ENCODE measurements around the gene JAM3. TPM values are rescaled to one million over a fixed set of nuclear protein-coding genes. Genes with fewer than 3 reads are reported as not detected.

JAM3 gene
- total RNA-seq, 1 experiment from 2014 or later = 45.4 TPM

- Histone ChIP-seq H3K36me3 (ENCODE audit: control insufficient read depth, insufficient read depth, low read length) (no peaks in the 10 kb centered on the region), H3K4me1 (ENCODE audit: control insufficient read depth, insufficient read depth, low read length) (peaks cover 6% of the 10 kb centered on the region; the same call in 1 of the 2 replicates), H3K27ac (ENCODE audit: low read length) (no peak overlapping the region), H3K4me3 (ENCODE audit: low read depth in 2 of 2, low read length in 2 of 2) (no peak overlapping the region), H3K9me3 (ENCODE audit: control insufficient read depth, insufficient read depth, low read depth, low read length) (no peaks in the 10 kb centered on the region), H3K27me3 (ENCODE audit: control insufficient read depth, insufficient read depth, low read length) (no peaks in the 10 kb centered on the region)
- intact Hi-C loops (cut with micrococcal nuclease; ENCODE audit: unreplicated experiment) = loop anchor here (5.0 kb wide), 1 partner anchor 44 kb away; no protein-coding TSS in a partner anchor
- TF ChIP-seq TCF7L2 (IDR thresholded peaks at IDR 0.05; ENCODE audit: low read depth, low read length) (no peak), POLR2AphosphoS5 (IDR thresholded peaks at IDR 0.05; ENCODE audit: low read depth, low read length) (no peak), SIN3A (IDR thresholded peaks at IDR 0.05; ENCODE audit: borderline replicate concordance, insufficient read depth, low read depth, low read length) (no peak), CTCF (IDR thresholded peaks at IDR 0.05) (no peak)
- in situ Hi-C loops (cut with HindIII; ENCODE audit: low pct_unique_long_range_greater_than_20kb, low sequenced_read_pairs) = no loop called here
- ChIA-PET POLR2A (no interaction called here), CTCF (no interaction called here)
- DNase-seq (ENCODE audit: low read depth, low spot score) (no peak), ATAC-seq (no peak)
- BruUV-seq (replicated peaks) = no TSS peak
These were observed 15.6 kb upstream of the JAM3 start for GRCh38 chr11:134052988-134053945.

GRCh38 chr11:134055029-134055428 is 13.8 kb upstream of the JAM3 start:
- in situ Hi-C loops (cut with HindIII; ENCODE audit: low pct_unique_long_range_greater_than_20kb, low sequenced_read_pairs) (no loop called here), intact Hi-C loops (cut with micrococcal nuclease; ENCODE audit: unreplicated experiment) (no loop called here)
- ChIA-PET CTCF (no interaction called here), POLR2A (no interaction called here)
- Histone ChIP-seq H3K4me3 (ENCODE audit: low read depth in 2 of 2, low read length in 2 of 2) (no peak overlapping the region), H3K4me1 (ENCODE audit: control insufficient read depth, insufficient read depth, low read length) (peaks cover 5% of the 10 kb centered on the region; the same call in 1 of the 2 replicates), H3K27me3 (ENCODE audit: control insufficient read depth, insufficient read depth, low read length) (peaks cover 5% of the 10 kb centered on the region), H3K36me3 (ENCODE audit: control insufficient read depth, insufficient read depth, low read length) (no peaks in the 10 kb centered on the region), H3K9me3 (ENCODE audit: control insufficient read depth, insufficient read depth, low read depth, low read length) (no peaks in the 10 kb centered on the region), H3K27ac (ENCODE audit: low read length) (no peak overlapping the region)
- TF ChIP-seq SIN3A (IDR thresholded peaks at IDR 0.05; ENCODE audit: borderline replicate concordance, insufficient read depth, low read depth, low read length) (no peak), CTCF (IDR thresholded peaks at IDR 0.05) (no peak), TCF7L2 (IDR thresholded peaks at IDR 0.05; ENCODE audit: low read depth, low read length) (no peak), POLR2AphosphoS5 (IDR thresholded peaks at IDR 0.05; ENCODE audit: low read depth, low read length) (no peak), REST (IDR thresholded peaks at IDR 0.05; ENCODE audit: insufficient read depth in 1 of 2, low read depth in 2 of 2, low read length in 1 of 2) (no peak)
- ATAC-seq (no peak), DNase-seq (ENCODE audit: low read depth, low spot score) (no peak)
- BruUV-seq (replicated peaks) = no TSS peak
